Effector memory CD4-positive, alpha-beta T cell (primary cell): ENCODE data around the gene ZC3H8.

Experiments used
- DNase-seq, 3 donors: peaks; one replicate each; pipeline ENCODE4 v3.0.0-alpha.2; 2020
- H3K27ac ChIP-seq: 2 replicates; pipeline ENCODE4 v1.7.0; 2013; ENCODE audit warnings: mild to moderate bottlenecking, low read length, moderate library complexity; ENCODE audit not compliant: insufficient read depth, poor library complexity, severe bottlenecking
- H3K27me3 ChIP-seq: replicated peaks from 2 replicates; pipeline ENCODE4 v1.7.0; 2013; ENCODE audit warnings: mild to moderate bottlenecking, low read length; ENCODE audit not compliant: insufficient read depth, control insufficient read depth, poor library complexity, severe bottlenecking
- H3K36me3 ChIP-seq: 2 replicates; pipeline ENCODE4 v1.7.0; 2013; ENCODE audit warnings: mild to moderate bottlenecking, low read length, moderate library complexity; ENCODE audit not compliant: control insufficient read depth, insufficient read depth
- H3K4me1 ChIP-seq: 2 replicates; pipeline ENCODE4 v1.7.0; 2013; ENCODE audit warnings: low read length, mild to moderate bottlenecking; ENCODE audit not compliant: control insufficient read depth, insufficient read depth, poor library complexity, severe bottlenecking
- H3K4me3 ChIP-seq: 2 replicates; pipeline ENCODE4 v1.7.0; 2013; ENCODE audit warnings: low read length, low read depth, mild to moderate bottlenecking; ENCODE audit not compliant: insufficient read depth, poor library complexity, severe bottlenecking
- H3K9me3 ChIP-seq: 2 replicates; pipeline ENCODE4 v1.7.0; 2013; ENCODE audit warnings: mild to moderate bottlenecking, low read length, moderate library complexity; ENCODE audit not compliant: control insufficient read depth

Gene ZC3H8

DNA sequence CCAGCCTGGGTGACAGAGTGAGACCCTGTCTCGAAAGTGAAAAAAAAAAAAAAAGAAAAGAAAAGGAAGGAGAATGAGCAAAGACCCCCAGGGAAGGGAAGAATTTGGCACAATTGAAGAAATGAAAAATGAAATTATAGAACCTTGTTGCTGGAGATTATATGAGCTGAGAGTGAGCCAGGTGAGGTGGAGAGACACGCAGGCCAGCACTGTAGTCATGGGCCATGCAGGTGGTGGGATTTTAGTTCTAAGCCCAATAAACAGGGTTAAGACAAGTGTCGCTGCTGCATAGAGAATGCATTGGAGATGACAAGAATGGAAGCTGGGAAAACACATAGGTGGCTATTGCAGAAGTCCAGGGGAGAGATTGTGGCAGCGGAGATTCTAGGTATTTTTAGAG lies 84.3 kb downstream of the ZC3H8 start:
- no peak overlapping the region for H3K4me3 ChIP-seq
- DNase-seq, result no peak
- H3K27ac ChIP-seq, result no peak overlapping the region
- no peaks in the 10 kb centered on the region for H3K36me3 ChIP-seq
- no peaks in the 10 kb centered on the region for H3K27me3 ChIP-seq
- H3K4me1 ChIP-seq, result peaks cover 8% of the 10 kb centered on the region
- no peaks in the 10 kb centered on the region for H3K9me3 ChIP-seq

DNA sequence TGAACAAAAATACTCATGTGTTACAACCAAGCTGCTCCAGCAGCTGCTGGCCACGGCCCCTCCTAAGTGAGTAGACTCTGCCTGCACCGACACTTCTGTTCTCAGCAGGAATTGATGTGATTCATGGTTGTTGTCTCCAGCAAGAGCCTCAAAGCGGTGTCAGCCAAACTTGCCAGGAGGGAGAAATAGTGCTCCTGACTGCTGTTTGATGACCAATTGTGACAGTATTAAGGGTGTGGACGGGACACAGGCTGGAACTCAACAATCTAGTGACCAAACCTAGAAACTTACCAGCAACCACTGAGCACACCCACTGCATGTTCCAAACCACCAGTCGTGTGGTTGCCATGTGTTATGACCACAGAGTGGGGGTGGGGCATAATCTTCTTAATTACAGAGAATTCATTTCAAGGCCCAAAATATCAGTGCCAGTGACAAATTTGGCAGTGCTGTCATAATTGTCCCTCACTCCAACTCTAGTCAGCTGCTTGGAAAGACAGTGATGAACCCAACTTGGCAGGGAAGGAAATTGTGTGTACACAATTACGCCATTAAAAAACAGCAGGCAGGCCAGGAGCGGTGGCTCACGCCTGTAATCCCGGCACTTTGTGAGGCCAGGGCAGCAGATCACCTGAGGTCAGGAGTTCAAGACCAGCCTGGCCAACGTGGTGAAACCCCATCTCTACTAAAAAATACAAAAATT lies 86.3 kb downstream of the ZC3H8 start:
- H3K27ac ChIP-seq, result no peak overlapping the region
- no peaks in the 10 kb centered on the region for H3K36me3 ChIP-seq
- no peak for DNase-seq
- no peak overlapping the region for H3K4me3 ChIP-seq
- H3K27me3 ChIP-seq, result no peaks in the 10 kb centered on the region
- H3K9me3 ChIP-seq, result no peaks in the 10 kb centered on the region
- no peaks in the 10 kb centered on the region for H3K4me1 ChIP-seq

- DNase-seq, result no peak
- Histone ChIP-seq H3K36me3 (no peaks in the 10 kb centered on the region), H3K27me3 (no peaks in the 10 kb centered on the region), H3K27ac (no peak overlapping the region), H3K4me1 (no peaks in the 10 kb centered on the region), H3K9me3 (no peaks in the 10 kb centered on the region), H3K4me3 (no peak overlapping the region)
Measured at GRCh38 chr2:112166806-112167499, 87.9 kb downstream of the ZC3H8 start.

DNA sequence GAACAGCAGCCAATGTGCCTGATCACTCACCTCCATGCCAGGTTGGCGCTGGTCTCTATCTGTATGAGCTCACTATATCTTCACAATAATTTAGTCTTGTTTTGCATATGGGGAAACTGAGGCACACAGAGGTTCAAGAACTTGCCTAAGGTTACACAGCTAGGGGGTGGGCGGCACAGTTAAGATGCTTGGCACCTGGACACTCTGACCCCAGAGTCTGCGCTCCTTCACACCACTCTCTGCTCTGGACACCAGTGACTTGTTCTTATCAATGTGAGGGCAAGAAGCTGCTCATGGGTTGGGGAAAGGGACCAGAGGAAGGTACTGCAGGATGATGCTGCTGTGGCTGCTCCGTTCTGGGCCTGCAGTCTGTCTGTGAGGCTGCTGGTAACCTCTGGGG lies 89.5 kb downstream of the ZC3H8 start:
- no peak overlapping the region for H3K4me3 ChIP-seq
- H3K36me3 ChIP-seq, result no peaks in the 10 kb centered on the region
- no peaks in the 10 kb centered on the region for H3K4me1 ChIP-seq
- DNase-seq, result no peak
- no peak overlapping the region for H3K27ac ChIP-seq
- H3K9me3 ChIP-seq, result no peaks in the 10 kb centered on the region
- no peaks in the 10 kb centered on the region for H3K27me3 ChIP-seq

DNA sequence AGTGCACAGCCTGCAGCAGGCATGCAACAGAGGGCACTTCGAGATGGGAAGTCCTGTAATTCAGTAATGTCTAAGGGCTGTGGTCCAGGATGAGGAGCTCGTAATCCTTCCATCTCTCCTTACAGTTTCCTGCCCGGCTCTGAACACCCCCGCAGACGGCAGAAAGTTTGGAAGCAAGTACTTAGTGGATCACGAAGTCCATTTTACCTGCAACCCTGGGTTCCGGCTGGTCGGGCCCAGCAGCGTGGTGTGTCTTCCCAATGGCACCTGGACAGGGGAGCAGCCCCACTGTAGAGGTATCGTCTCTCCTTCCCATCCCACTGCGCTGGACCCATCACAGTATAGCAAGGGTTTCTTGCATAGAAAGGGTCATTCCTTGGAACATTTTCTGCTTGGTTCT lies 90.0 kb downstream of the ZC3H8 start:
- Histone ChIP-seq H3K4me1 (no peaks in the 10 kb centered on the region), H3K27ac (no peak overlapping the region), H3K9me3 (no peaks in the 10 kb centered on the region), H3K4me3 (no peak overlapping the region), H3K36me3 (no peaks in the 10 kb centered on the region), H3K27me3 (no peaks in the 10 kb centered on the region)
- DNase-seq, result no peak

DNA sequence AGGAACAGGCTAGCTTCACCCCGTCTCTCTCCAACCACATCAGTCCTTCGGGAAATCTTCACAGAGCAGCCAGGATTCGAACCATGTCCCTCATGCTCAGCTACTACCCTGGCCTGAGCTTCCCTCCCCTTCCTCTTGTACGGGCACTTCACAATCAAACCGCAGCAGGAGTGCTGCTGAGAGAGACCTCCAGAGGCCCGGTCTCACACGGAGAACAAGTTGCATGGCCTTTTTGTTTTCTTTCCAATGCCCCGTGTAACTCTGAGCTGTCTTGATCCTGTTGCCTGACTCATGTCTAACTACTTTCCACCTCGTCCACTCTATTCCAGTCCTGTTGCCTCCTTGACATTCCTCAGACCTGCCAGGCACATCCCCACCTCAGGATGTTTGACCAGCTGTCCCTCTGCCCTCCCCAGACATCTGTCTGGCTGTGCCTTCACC lies 91.3 kb downstream of the ZC3H8 start:
- Histone ChIP-seq H3K9me3 (no peaks in the 10 kb centered on the region), H3K4me1 (no peaks in the 10 kb centered on the region), H3K36me3 (no peaks in the 10 kb centered on the region), H3K27me3 (no peaks in the 10 kb centered on the region), H3K4me3 (no peak overlapping the region), H3K27ac (no peak overlapping the region)
- no peak for DNase-seq

- Histone ChIP-seq H3K27me3 (no peaks in the 10 kb centered on the region), H3K4me1 (no peaks in the 10 kb centered on the region), H3K36me3 (no peaks in the 10 kb centered on the region), H3K27ac (no peak overlapping the region), H3K9me3 (no peaks in the 10 kb centered on the region), H3K4me3 (no peak overlapping the region)
- DNase-seq, result no peak
Measured at GRCh38 chr2:112162956-112163355, 91.9 kb downstream of the ZC3H8 start.

- Histone ChIP-seq H3K27ac (no peak overlapping the region), H3K9me3 (no peaks in the 10 kb centered on the region), H3K27me3 (no peaks in the 10 kb centered on the region), H3K4me1 (no peaks in the 10 kb centered on the region), H3K4me3 (no peak overlapping the region), H3K36me3 (no peaks in the 10 kb centered on the region)
- no peak for DNase-seq
Measured at GRCh38 chr2:112162341-112162740, 92.5 kb downstream of the ZC3H8 start.
